Measurements from ENCODE around the gene DBF4. TPM values are rescaled to one million over a fixed set of nuclear protein-coding genes. Genes with fewer than 3 reads are reported as not detected.

The DBF4 gene
- total and polyA plus RNA-seq, 2 of the 13 experiments (the other 11 are each of a cell fraction or from before 2014, with no cell fraction given) = 5.0 to 64.4 TPM

DNA sequence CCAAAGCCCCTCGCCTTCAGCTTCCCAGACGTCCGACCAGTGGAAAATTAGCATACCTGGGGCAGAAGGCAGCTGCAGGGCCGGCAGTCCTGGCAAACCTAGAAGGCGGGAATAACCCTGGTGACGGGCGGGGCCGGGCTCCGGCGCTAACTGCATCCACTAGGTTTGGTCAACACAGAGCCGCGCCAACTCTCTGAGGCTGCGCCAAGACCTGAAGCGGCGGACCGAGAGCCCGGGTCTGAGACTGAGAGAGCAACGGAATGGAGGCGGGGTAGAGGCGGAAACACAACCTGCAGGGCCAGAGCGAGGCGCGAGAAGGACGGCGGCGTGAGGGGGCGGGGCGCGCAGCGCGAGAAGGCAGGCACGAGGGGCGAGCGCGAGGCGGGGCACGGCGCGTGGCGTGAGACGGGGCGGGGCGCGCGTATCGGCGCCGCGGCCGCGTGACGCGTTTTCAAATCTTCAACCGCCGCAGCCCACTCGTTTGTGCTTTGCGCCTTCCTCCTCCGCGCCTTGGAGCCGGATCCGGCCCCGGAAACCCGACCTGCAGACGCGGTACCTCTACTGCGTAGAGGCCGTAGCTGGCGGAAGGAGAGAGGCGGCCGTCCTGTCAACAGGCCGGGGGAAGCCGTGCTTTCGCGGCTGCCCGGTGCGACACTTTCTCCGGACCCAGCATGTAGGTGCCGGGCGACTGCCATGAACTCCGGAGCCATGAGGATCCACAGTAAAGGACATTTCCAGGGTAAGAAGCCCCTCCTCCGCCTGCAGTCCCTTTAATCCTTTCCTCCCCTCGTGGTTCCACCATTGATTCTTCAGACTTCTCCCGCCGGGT lies at the start of gene DBF4, which contains the start of gene SLC25A40 (continued):
- TF ChIP-seq, protein P1, sequence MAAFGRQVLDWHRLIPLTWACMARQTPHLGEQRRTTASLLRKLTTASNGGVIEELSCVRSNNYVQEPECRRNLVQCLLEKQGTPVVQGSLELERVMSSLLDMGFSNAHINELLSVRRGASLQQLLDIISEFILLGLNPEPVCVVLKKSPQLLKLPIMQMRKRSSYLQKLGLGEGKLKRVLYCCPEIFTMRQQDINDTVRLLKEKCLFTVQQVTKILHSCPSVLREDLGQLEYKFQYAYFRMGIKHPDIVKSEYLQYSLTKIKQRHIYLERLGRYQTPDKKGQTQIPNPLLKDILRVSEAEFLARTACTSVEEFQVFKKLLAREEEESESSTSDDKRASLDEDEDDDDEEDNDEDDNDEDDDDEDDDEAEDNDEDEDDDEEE (CRISPR knock-in tag; IDR thresholded peaks at IDR 0.05) = peak; percentile 63; the same call in 1 of the 2 replicates
- no peak for TF ChIP-seq HNF1A (IDR thresholded peaks at IDR 0.05; ENCODE audit: low read depth)
- no peak; the same call in 1 of the 2 replicates for TF ChIP-seq HNF1A (CRISPR knock-in tag; IDR thresholded peaks at IDR 0.05; ENCODE audit: borderline replicate concordance)
- no peak for TF ChIP-seq ZNF672 (CRISPR knock-in tag; IDR thresholded peaks at IDR 0.05)
- TF ChIP-seq, protein P2, sequence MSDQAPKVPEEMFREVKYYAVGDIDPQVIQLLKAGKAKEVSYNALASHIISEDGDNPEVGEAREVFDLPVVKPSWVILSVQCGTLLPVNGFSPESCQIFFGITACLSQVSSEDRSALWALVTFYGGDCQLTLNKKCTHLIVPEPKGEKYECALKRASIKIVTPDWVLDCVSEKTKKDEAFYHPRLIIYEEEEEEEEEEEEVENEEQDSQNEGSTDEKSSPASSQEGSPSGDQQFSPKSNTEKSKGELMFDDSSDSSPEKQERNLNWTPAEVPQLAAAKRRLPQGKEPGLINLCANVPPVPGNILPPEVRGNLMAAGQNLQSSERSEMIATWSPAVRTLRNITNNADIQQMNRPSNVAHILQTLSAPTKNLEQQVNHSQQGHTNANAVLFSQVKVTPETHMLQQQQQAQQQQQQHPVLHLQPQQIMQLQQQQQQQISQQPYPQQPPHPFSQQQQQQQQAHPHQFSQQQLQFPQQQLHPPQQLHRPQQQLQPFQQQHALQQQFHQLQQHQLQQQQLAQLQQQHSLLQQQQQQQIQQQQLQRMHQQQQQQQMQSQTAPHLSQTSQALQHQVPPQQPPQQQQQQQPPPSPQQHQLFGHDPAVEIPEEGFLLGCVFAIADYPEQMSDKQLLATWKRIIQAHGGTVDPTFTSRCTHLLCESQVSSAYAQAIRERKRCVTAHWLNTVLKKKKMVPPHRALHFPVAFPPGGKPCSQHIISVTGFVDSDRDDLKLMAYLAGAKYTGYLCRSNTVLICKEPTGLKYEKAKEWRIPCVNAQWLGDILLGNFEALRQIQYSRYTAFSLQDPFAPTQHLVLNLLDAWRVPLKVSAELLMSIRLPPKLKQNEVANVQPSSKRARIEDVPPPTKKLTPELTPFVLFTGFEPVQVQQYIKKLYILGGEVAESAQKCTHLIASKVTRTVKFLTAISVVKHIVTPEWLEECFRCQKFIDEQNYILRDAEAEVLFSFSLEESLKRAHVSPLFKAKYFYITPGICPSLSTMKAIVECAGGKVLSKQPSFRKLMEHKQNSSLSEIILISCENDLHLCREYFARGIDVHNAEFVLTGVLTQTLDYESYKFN (CRISPR knock-in tag; conservative IDR thresholded peaks at IDR 0.05) = peak; percentile 31
- no peak for TF ChIP-seq BCL6 (CRISPR knock-in tag; IDR thresholded peaks at IDR 0.05)
- peak; percentile 61; the same call in 1 of the 2 replicates for TF ChIP-seq HNF1B (CRISPR knock-in tag; IDR thresholded peaks at IDR 0.05)
- no peak for TF ChIP-seq FUBP1 (CRISPR knock-in tag; IDR thresholded peaks at IDR 0.05; ENCODE audit: borderline replicate concordance)
- TF ChIP-seq SKI (IDR thresholded peaks at IDR 0.05; ENCODE audit: partially characterized antibody) = peak; percentile 60
- TF ChIP-seq PPARG (CRISPR knock-in tag; conservative IDR thresholded peaks at IDR 0.05) = no peak
- no peak for TF ChIP-seq HMG20A (CRISPR knock-in tag; IDR thresholded peaks at IDR 0.05; ENCODE audit: borderline replicate concordance)
- TF ChIP-seq NR1H2 (CRISPR knock-in tag; IDR thresholded peaks at IDR 0.05; ENCODE audit: borderline replicate concordance, low read depth) = peak; percentile 69; the same call in 1 of the 2 replicates
- no peak for TF ChIP-seq NFRKB (IDR thresholded peaks at IDR 0.05)
- TF ChIP-seq SRF (IDR thresholded peaks at IDR 0.05; ENCODE audit: low read depth, low read length) = no peak
- TF ChIP-seq KLF12 (CRISPR knock-in tag; IDR thresholded peaks at IDR 0.05; ENCODE audit: borderline replicate concordance) = peak; percentile 46; the same call in 1 of the 2 replicates
- 0 out of 2 replicates have a peak, but pooled peaks have one; percentile 75 for TF ChIP-seq TP53 (CRISPR knock-in tag; conservative IDR thresholded peaks at IDR 0.05)
- TF ChIP-seq GATAD1 (CRISPR knock-in tag; IDR thresholded peaks at IDR 0.05) = peak; percentile 55
